HG03520 (cell line): ENCODE data around the gene TMEM123.

Source experiments
- ATAC-seq: cut with Tn5 transposase; IDR thresholded peaks from one replicate; pipeline ENCODE4 v1.9.1; 2021; ENCODE audit warnings: mild to moderate bottlenecking, moderate library complexity; ENCODE audit not compliant: unreplicated experiment

The TMEM123 gene, protein sequence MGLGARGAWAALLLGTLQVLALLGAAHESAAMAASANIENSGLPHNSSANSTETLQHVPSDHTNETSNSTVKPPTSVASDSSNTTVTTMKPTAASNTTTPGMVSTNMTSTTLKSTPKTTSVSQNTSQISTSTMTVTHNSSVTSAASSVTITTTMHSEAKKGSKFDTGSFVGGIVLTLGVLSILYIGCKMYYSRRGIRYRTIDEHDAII

DNA sequence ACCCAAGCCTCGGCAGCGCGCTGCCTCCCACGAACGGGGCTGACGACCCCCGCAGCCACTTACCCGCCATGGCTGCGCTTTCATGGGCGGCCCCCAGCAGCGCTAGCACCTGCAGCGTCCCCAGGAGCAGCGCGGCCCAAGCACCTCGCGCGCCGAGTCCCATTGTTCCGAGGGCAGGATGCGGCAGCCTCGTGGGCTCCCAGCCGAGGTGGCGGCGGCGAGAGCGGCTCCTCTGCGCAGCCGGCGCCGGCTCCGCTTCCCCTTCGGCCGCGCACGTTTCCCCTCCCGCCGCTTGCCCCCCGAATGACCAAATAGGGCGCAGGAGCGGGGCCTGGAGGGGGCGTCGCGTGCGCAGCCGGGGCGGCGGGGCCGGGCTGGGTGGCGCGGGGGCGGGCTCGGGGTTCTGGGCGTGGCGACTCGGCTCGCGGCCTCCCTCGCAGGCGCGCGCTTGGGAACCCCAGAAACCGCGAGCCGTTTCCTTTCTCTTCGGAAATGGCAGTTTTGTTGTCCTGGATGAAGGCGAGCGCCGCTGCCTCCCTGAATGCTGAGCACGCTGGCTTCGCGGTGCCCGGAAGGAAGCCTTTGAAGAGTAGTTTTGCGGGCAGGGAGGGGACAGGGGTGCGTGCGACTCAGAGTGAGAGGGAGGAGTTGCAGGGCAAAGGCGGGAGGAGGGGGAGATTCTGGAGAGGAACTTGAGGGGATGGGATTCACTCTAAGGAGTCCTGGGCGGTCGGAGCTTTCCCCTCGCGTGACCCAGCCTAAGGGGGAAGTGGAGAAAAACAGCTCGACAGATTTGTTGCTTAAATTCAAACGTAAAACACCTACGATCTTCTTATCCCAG lies at the start of gene TMEM123:
Gene TMEM123 (minus strand): TSS at position 305 of the 841 bp plus-strand sequence. CDS start 142 bp downstream, at position 163.
- ATAC-seq: peak; percentile 54

DNA sequence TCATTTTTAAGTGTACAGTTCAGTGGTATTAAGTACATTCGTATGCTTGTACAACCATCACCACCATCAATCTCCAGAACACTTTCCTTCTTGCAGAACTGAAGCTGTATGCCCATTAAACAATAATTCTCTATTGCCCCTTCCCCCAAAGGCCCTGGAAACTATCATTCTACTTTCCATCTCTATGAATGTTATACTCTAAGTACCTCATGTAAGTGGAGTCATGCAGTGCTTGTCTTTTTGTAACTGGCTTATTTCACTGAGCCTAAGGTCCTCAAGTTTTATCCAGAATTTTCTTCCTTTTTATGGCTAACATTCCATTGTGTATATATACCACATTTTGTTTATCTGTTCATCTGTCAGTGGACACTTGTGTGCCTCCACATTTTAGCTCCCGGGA lies 48.3 kb upstream of the TMEM123 start:
- no peak for ATAC-seq

DNA sequence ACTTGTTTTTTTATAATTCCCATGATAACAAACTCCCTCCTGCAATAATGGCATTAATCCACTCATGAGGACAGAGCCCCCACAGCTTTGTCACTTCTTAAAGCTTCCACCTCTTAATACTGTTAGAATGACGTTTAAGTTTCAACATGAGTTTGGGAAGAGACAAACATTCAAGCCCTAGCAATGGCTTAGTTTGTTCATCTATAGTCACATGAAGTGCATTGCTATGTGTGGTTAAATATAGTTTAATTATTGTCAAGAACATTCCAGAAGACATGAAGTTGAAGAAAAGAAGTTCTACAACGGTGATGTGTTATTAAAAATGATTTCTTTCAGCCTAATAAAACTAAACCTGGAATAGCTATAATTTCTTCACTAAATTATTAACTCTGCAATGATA lies 47.4 kb upstream of the TMEM123 start:
- ATAC-seq: no peak

DNA sequence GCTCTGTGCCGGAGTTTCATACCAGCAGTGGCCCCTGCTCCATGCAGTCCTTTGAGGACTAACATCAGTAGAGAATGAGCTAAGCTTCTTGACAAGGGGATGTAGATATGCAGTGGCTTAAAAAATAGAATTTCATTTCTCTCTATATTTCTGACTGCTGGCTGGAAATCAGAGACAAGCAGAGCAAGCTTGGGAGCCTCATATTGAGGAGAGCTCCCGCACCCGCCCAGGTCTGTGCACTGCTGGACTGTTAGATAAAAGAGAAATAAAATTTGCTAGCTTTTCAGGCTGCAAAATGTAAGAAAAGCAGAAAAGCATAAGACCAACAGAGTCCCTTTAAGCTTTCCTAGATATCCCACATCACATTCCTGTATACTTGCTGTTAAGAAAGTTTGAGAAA lies 46.6 kb upstream of the TMEM123 start:
- ATAC-seq: no peak

DNA sequence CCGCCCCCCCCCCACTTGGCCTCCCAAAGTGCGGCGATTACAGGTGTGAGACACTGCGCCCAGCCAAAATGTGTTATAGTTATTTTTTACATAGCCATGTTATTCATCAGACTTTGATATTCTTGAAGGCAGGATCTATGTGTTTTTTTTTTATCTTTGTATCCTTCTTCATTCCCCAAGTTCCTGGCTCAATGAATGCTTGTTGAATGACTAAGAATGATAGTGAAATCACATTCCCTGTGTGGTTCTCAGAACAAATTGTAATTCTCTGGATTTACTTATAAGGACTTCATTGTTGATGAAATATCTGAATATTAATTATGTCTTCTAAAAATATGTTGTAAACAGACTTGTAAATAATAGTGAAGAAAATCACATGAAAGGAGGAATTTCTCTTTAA lies 44.5 kb upstream of the TMEM123 start:
- no peak for ATAC-seq

DNA sequence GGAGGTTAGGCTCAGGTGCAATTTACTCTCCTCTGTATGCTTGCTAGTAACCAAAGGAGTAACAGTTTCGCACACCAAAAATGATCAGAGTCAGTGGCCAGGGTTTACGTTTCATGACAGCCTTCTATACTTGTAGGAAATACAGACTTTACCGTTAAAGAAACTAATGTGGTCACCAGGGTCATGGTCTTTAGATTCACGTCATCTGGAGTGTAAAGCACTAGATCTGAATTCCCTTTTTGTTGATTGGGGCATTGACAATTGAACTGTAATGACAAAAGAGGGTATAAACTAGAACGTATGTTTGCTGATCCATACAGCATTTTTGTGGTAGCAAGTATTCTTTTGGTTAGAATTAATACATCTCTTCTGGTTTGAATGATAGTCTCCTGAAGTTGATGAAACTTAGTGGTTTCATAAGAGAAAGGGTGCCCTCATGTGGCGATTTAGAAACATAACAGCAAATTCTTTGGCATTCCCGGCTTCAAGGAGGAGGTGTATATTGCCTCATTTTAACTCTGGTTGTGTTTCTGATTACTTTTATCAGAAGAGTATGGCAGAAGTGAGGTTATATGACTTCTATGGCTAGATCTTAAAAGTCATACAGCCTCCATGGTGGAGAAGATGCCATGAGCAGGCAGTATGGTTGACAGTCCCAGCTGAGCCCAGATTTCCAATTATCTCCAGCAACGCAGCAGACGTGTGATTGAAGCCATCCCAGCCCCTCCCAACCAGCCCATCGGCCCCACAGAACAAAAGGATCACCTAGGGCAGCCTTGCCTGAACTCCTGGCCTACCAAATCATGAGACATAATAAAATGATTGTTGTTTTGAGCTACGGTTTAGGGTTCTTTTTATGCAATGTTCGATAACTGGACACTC lies 42.8 kb upstream of the TMEM123 start:
- peak; percentile 91 for ATAC-seq

DNA sequence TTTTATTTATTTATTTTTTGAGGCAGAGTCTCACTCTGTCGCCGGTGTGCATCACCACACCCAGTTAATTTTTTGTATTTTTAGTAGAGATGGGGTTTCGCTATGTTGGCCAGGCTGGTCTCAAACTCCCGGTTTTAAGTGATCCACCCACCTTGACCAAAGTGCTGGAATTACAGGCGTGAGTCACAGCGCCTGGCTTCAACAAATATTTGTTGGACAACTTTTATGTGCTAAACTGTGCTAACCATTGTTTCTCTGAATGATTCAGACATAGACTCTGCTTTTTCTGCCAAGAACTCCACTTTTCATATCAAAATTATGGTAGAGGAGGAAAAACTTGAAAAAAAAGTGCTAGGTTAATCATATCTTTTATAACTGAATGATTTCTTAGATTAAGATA lies 41.7 kb upstream of the TMEM123 start:
- ATAC-seq: no peak

DNA sequence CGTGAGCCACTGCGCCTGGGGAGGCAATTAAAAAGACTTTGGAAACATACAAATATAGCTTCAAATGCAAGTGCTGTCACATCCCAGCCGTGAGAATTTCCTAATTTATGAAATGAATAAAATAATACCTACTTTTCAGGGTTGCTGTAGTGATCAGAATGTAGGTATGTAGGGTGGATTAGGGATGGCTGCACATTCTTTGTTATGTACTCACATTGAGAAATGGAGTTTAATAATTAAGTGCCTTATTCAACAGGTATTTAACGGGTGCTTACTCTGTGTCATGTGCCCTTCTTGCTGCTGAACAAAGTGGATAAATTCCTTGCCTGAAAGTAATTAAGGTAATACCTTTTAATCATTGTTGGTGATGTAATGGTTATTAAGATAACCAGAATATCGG lies 41.0 kb upstream of the TMEM123 start:
- ATAC-seq: no peak

DNA sequence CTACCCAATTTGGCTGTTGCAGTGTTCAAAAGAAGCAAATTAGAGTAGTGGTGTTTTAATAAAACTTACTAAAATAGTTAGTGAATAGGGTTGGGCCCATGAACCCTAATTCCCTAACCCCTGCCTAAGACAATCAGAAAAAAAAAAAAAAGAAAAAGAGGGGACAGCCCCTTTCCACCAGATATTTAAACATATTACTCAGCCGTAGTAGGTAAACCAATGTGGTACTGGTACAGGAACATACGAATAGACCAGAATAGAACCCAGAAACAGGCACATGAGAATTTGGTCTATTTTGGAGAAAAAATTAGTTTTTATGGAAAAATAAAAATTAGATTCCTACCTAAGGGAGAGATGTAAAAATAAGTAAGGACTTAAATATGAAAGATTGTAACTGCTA lies 39.4 kb upstream of the TMEM123 start:
- no peak for ATAC-seq

DNA sequence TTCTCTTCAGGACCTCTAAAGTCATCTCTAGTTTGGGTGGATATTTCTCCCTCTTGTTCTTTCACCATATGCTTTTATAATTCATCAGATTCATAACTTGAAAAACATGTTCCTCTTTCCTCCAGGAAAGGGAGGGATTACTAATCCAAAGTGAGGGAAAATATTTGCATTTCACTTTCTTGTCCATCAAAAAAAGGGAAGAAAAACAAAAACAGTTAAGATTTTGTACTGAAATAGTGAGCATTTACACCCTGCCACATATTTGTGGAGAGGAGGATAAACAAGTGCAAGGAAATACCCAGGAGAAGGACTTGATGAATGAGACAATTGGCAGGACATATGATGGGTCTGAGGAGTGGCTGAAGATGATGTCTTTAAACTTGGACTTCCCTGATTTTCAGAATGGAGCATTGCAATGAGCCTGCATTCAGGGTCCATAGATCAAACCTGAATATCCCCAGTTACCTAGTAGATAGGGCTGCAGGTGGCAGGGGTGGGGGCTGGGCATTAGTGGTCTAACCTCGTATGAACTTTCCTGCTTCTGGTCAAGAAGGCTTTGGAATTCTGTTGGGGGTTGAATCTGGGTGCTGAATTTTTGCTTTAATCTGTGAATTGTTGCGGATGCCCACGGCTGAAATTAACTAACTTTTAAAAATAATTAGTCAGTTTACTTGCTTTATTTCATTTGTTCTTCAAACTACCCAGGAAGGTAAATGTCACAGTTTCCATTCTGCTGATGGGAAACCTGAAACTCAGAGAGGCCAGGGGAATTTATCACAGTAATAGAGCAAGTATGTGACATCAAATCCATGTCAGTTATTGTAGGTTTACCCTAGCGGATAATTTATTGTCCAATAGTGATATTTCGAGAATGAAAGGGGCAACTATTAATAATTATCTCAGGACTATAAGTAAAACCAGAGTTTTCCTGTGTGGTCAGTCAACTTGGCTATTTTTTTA lies 36.9 kb upstream of the TMEM123 start:
- ATAC-seq: no peak

DNA sequence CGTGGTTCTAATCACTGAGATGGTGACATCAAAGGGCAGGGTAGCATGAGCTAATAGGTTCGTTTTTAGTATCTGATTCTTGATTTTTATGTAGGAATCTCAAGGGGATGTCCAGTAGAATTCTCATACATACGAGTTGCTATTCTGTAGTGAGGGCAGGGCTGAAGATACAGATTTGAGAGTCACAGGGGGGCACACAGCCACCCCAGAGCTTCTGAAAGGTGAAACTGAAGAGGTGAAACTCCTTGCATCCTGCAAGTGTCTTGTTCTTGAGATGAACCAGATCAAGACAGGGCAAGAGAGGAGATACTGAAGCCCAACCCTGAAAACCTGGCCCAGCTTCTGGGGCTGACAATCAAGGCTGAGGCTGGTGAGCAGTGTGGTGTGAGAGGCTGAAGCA lies 35.6 kb upstream of the TMEM123 start:
- peak; percentile 84 for ATAC-seq

DNA sequence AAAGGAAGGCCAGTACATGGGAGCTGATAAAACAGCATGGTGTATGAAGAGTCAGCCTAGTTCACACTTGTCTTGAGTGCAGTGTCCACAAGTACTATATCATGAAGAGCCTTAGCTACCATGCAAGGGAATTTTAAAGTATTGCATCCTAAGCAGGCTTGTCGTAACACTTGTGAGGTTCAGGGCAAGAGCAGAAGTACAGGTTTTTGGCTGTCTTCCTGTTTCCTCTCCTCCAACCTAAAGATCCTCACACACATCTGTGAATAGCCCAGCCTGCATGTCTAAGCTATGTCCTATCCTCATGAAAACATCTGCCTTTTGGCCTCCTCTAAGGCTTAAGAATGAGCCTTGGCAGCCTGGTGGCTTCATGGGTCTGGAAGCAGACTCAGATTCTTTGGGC lies 34.6 kb upstream of the TMEM123 start:
- no peak for ATAC-seq

DNA sequence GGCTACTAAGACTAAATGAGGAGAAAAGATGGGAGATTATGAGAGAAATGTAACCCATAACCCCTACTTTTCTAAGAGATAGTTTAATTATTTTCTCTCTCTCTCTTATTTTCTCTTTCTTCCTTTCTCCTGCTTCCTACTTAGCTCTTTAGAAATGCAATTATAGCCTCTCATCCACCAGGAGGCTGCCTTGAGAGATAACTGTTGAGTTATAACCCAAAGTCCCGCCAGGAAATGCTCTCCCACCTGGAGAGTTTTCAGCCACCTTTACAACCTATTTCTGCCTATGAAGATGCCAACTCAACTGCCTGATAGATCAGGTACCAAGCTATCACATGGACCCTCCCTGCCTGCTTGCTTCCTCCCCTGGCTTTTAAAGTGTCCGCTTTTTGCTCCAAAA lies 34.0 kb upstream of the TMEM123 start:
- ATAC-seq: no peak

DNA sequence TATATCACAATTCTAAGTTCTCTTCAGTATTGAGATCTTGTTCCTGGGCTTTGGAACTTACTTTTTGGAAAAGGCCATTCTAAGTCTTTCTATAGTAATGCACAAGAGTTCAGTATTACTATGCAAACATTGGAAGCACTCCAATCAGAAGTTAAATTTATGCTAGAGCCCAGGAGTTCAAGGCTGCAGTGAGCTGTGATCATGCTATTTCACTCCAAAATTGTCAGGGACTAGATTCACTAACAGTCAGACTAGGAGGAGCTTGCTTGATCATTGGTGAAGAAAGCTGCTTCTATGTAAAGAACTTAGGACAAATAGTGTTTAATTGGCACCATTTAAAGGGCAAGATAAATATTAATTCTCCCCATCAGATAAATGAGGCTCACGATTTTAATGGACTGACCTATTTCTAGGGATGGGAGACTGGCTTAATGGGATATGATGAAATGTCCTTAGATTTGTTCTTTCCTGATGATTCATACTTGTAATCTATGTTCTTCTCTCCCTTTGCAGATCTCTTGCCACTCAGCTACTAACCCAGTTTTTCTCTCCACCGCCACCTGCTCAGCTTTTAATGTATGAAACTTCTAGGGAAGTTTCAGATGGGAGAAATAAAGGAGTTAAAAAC lies 32.6 kb upstream of the TMEM123 start:
- no peak for ATAC-seq

DNA sequence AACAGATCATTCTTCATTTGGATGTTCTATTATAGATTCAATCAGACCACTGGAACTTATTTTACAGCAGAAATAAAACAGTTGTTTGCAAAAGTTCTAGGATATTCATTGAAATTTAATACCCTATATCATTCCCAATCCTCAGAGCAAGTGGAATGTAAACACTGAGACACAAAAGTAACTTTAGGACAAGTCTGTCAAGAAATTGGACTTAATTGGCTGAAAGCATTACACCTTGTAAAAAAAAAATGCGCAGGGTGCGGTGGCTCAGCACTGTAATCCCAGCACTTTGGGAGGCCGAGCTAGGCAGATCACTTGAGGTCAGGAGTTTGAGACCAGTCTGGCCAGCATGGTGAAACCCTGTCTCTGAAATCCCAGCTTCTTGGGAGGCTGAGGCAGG lies 29.9 kb upstream of the TMEM123 start:
- no peak for ATAC-seq

DNA sequence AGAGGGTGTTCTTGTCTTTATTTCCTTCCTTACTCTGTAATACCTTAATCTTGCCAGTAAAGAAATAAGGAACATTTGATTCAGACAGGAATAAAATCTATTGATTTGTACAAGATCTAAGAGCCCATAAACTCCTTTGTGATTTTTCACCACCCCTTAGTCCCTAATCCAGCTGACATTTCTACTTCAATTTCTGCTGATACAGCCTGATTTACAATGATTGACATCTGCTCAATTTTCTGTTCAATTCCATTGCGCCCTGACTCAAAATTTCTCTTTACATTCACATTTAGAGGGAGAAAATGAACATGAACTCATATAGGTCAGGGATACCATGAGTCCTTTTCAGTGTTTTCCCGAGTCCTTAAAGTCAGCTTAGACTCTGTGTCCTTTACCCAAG lies 27.2 kb upstream of the TMEM123 start:
- no peak for ATAC-seq

DNA sequence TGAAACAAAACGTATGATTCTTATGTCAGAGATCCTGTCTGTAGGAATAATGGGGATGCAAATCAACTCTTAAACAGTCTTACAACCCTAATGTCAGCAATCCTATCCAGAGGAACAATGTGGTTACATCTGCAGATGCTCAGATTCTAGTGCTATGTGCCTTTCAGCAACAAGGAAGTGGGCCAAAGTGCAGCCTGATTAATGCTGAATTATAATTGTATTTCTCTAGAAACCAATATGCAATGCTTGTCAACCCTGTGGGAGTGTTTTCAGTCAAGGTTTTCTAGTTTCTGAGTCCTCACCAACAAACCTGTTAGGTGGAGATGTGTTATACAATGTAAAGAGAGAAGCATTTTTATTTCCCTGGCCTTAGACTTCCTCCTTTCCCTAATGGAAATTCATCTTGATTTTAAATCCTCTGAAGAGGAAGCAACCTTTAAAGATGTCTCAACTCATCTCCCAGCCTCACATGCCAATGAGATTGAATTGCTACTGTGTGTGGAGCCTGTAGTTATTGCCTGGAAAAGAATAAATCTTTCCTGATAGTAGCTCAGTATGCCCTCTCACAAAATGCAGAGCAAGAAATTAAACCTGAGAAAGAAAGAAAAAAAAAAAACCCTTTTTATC lies 26.2 kb upstream of the TMEM123 start:
- no peak for ATAC-seq

DNA sequence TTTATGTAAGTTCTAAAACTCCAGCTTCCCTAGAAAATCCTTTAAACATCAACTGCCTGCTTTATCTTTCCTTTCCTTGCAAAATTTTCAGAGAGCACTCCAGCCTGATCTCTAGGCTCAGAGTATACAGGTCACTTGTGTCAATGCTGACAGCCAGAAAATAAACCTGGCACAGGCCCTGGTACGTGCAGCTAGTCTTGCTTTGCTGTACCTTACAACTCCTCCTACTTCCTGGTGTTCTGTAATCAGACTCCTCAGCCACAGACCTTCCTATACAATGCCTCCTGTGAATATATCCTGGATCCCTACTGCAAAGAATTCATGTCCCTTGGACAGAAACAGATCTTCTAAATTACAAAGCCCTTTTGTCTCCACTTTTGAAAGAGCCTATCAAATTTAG lies 24.2 kb upstream of the TMEM123 start:
- ATAC-seq: peak; percentile 23

DNA sequence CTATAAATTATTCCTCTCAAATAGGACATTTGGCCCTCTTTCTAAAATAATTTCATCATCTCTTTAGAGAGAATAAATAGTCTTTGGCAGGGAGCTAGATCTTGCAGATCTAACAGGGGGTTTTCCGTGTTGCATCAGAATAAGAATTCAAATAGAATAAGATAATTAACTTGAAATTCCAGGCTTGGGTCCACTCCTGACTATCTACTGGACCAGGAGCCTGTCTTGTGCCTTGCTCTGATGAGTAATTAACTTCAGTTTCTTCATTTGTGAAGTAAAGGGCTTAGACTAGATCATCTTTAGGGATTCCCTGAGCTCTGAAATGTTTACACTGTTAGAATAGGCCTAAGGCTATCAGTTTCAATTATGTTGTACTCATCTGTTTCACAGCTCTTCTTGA lies 23.5 kb upstream of the TMEM123 start:
- ATAC-seq: no peak

DNA sequence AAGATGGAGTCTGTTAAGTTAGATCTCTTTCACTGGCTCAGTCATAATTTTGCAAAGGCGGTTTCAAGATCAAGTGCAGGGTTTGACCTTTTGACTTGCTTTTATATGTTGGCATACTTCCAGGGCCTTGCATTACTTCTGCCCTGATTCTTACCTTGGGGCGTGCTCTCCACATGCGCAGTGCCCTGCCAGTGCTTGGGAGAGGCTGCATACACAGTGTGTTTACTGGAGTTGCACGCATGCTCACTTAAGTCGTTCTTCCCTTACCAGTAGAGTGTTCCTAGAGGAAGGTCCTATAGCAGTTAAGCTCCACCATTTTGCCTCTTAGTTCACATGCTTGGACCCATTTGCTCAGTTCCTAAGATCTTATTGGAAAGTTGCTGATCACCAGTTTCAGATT lies 21.0 kb upstream of the TMEM123 start:
- no peak for ATAC-seq
